CD4-positive, alpha-beta T cell treated with Interleukin-1 beta for 1 hour (primary cell): ENCODE results near the gene CPLANE2.
"Not testable (repeated sequence)": the region's sequence is repeated elsewhere in the genome, so short reads cannot be mapped to it uniquely, and the experiment has no call there.

Experiments
- DNase-seq, 2 donors: peaks; one replicate each; pipeline ENCODE4 v3.0.0-alpha.2; 2020 to 2022

The CPLANE2 gene

GRCh38 chr1:16229976-16230740 is 6.8 kb downstream of the CPLANE2 start:
- DNase-seq = no peak

- DNase-seq = no peak
Measured at GRCh38 chr1:16226490-16227179, 10.3 kb downstream of the CPLANE2 start.

- DNase-seq = no peak
Measured at GRCh38 chr1:16226129-16226489, 10.9 kb downstream of the CPLANE2 start.

- no peak for DNase-seq
Measured at GRCh38 chr1:16224472-16224871, 12.5 kb downstream of the CPLANE2 start.

GRCh38 chr1:16222716-16223115 is 14.3 kb downstream of the CPLANE2 start:
- DNase-seq = not testable (repeated sequence)

- no peak for DNase-seq
Measured at GRCh38 chr1:16221499-16221898, 15.5 kb downstream of the CPLANE2 start.

- no peak for DNase-seq
Measured at GRCh38 chr1:16219968-16220500, 16.9 kb downstream of the CPLANE2 start.

- no peak for DNase-seq
Measured at GRCh38 chr1:16218674-16219071, 18.3 kb downstream of the CPLANE2 start.

GRCh38 chr1:16218014-16218673 is 18.8 kb downstream of the CPLANE2 start:
- no peak for DNase-seq

- DNase-seq = peak; percentile 96
Measured at GRCh38 chr1:16217061-16217785, 19.8 kb downstream of the CPLANE2 start.

GRCh38 chr1:16215882-16216753 is 20.9 kb downstream of the CPLANE2 start:
- DNase-seq = peak; percentile 79 to 84

- DNase-seq = not testable (repeated sequence)
Measured at GRCh38 chr1:16215240-16215639, 21.7 kb downstream of the CPLANE2 start.

- not testable (repeated sequence) for DNase-seq
Measured at GRCh38 chr1:16213544-16213943, 23.4 kb downstream of the CPLANE2 start.

- DNase-seq = no peak
Measured at GRCh38 chr1:16213013-16213412, 24.0 kb downstream of the CPLANE2 start.

- no peak for DNase-seq
Measured at GRCh38 chr1:16212251-16212961, 24.6 kb downstream of the CPLANE2 start, which contains the start of gene ARHGEF19. ARHGEF19 (minus strand) TSS chr1:16212652; CDS start chr1:16209054, 3,598 bp downstream.

- no peak for DNase-seq
Measured at GRCh38 chr1:16211824-16212223, 25.2 kb downstream of the CPLANE2 start.

- no peak for DNase-seq
Measured at GRCh38 chr1:16210581-16210980, 26.4 kb downstream of the CPLANE2 start.

- DNase-seq = no peak
Measured at GRCh38 chr1:16209847-16210407, 27.1 kb downstream of the CPLANE2 start.

- DNase-seq = no peak
Measured at GRCh38 chr1:16209132-16209846, 27.7 kb downstream of the CPLANE2 start.
